Measurements from ENCODE around the gene XIRP1.
A peak's percentile ranks its signal among the peaks of the same experiment; 100 is the strongest.

XIRP1 gene

GRCh38 chr3:39137991-39138803 lies 54.2 kb downstream of the XIRP1 start:
- Mint-ChIP-seq H3K9me3 (no peaks in the 10 kb centered on the region), H3K27ac (peak overlapping the region; percentile 35), H3K27me3 (no peaks in the 10 kb centered on the region), H3K4me3 (no peak overlapping the region), H3K4me1 (peaks cover 17% of the 10 kb centered on the region), H3K36me3 (peaks cover 11% of the 10 kb centered on the region)

GRCh38 chr3:39137435-39137936 lies 54.9 kb downstream of the XIRP1 start:
- Mint-ChIP-seq H3K9me3 (no peaks in the 10 kb centered on the region), H3K27me3 (no peaks in the 10 kb centered on the region), H3K4me1 (peaks cover 10% of the 10 kb centered on the region), H3K4me3 (no peak overlapping the region), H3K36me3 (peaks cover 9% of the 10 kb centered on the region), H3K27ac (no peak overlapping the region)

- Mint-ChIP-seq H3K9me3 (no peaks in the 10 kb centered on the region), H3K36me3 (peaks cover 7% of the 10 kb centered on the region), H3K4me3 (no peak overlapping the region), H3K27ac (no peak overlapping the region), H3K4me1 (peaks cover 9% of the 10 kb centered on the region), H3K27me3 (no peaks in the 10 kb centered on the region)
Observed at GRCh38 chr3:39136533-39137434, 55.6 kb downstream of the XIRP1 start.

DNA sequence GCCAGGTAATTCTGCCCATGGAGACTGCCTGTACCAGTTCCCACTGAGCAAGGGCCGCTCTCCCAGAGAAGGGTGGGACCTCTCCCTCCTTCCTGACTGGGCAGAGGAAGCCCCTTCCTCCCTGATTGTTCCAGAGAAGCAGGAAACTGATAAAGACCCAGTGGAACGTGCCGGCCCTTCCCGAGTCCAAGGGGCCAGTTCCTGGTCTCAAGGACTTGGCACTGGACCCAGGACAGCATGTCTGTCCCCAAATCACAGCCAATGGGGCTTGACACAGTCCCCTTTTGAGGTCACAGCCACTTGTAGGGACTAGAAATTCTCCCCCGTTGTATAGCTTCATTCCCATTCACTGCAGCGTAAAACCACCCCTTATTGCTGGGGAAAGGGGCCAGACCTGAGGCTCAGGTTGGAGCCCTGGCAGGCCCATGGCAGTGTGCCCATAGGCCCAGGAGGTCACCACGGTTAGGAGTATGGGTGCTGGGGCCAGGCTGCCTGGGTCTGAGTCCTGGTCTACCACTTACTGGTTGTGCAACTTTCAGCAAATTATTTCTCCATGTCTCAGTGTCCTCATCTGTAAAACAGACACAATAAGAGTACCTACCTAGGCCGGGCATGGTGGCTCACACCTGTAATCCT lies 57.1 kb downstream of the XIRP1 start:
- Mint-ChIP-seq H3K4me3 (no peak overlapping the region), H3K27ac (no peak overlapping the region), H3K4me1 (peaks cover 3% of the 10 kb centered on the region), H3K9me3 (no peaks in the 10 kb centered on the region), H3K27me3 (no peaks in the 10 kb centered on the region), H3K36me3 (peaks cover 1% of the 10 kb centered on the region)

- no peak overlapping the region for H3K27ac Mint-ChIP-seq
- H3K27me3 Mint-ChIP-seq, result no peaks in the 10 kb centered on the region
- peaks cover 1% of the 10 kb centered on the region for H3K4me1 Mint-ChIP-seq
- no peaks in the 10 kb centered on the region for H3K9me3 Mint-ChIP-seq
- peaks cover 1% of the 10 kb centered on the region for H3K36me3 Mint-ChIP-seq
- no peak overlapping the region for H3K4me3 Mint-ChIP-seq
Observed at GRCh38 chr3:39134305-39134704, 58.1 kb downstream of the XIRP1 start.

GRCh38 chr3:39133822-39134221 lies 58.6 kb downstream of the XIRP1 start:
- no peak overlapping the region for H3K27ac Mint-ChIP-seq
- no peak overlapping the region for H3K4me3 Mint-ChIP-seq
- H3K4me1 Mint-ChIP-seq, result no peaks in the 10 kb centered on the region
- H3K36me3 Mint-ChIP-seq, result peaks cover 1% of the 10 kb centered on the region
- no peaks in the 10 kb centered on the region for H3K27me3 Mint-ChIP-seq
- H3K9me3 Mint-ChIP-seq, result no peaks in the 10 kb centered on the region

Measured in activated naive CD4-positive, alpha-beta T cell treated with anti-CD3 and anti-CD28 coated beads, Interleukin-2, amount 50 U/mL, for 24 hours (primary cell).